Tibial nerve (tissue), 4 donors: Measurements from ENCODE around the gene KRTAP5-9.
"Not testable (repeated sequence)": the region's sequence is repeated elsewhere in the genome, so short reads cannot be mapped to it uniquely, and the experiment has no call there.

Experiments used
- EP300 ChIP-seq, 2 donors: sonication (generic); formaldehyde crosslinking; IDR thresholded peaks; one replicate each; pipeline ENCODE4 v1.6.1; 2017; ENCODE audit warnings: antibody characterized with exemption in 2 of 2, mild to moderate bottlenecking in 1 of 2
- POLR2A ChIP-seq, 2 donors: fragments of 450-650 bp; IDR thresholded peaks; one replicate each; pipeline ENCODE4 v1.6.1; 2017; ENCODE audit warnings: antibody characterized with exemption in 2 of 2, mild to moderate bottlenecking in 2 of 2, moderate library complexity in 2 of 2
- TF ChIP-seq, protein P1 (sequence below), 5 experiments: fragments of 200-600 bp in 3 of 5; fragments of 450-650 bp in 2 of 5; sonication (generic) in 3 of 5; IDR thresholded peaks; one replicate each; pipeline ENCODE4 v1.5.1; 2016 to 2019; ENCODE audit warnings: antibody characterized with exemption in 5 of 5, mild to moderate bottlenecking in 3 of 5, moderate library complexity in 2 of 5

GRCh38 chr11:71571101-71571850 is 23.1 kb downstream of the KRTAP5-9 start:
- TF ChIP-seq, protein P1, sequence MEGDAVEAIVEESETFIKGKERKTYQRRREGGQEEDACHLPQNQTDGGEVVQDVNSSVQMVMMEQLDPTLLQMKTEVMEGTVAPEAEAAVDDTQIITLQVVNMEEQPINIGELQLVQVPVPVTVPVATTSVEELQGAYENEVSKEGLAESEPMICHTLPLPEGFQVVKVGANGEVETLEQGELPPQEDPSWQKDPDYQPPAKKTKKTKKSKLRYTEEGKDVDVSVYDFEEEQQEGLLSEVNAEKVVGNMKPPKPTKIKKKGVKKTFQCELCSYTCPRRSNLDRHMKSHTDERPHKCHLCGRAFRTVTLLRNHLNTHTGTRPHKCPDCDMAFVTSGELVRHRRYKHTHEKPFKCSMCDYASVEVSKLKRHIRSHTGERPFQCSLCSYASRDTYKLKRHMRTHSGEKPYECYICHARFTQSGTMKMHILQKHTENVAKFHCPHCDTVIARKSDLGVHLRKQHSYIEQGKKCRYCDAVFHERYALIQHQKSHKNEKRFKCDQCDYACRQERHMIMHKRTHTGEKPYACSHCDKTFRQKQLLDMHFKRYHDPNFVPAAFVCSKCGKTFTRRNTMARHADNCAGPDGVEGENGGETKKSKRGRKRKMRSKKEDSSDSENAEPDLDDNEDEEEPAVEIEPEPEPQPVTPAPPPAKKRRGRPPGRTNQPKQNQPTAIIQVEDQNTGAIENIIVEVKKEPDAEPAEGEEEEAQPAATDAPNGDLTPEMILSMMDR (IDR thresholded peaks at IDR 0.05), result not testable (repeated sequence)
- not testable (repeated sequence) for TF ChIP-seq POLR2A, EP300 (IDR thresholded peaks at IDR 0.05)
